Stimulated activated naive CD8-positive, alpha-beta T cell treated with anti-CD3 and anti-CD28 coated beads, Interleukin-15, Interleukin-2, amounts not matched to agents 100 ng/mL and 50 ng/mL, for 24 hours (primary cell): ENCODE measurements around the gene CUX1.

ENCODE experiments used
- H3K27ac Mint-ChIP-seq: one replicate; pipeline ENCODE4 v1.8.0; 2021; ENCODE audit warnings: mild to moderate bottlenecking, mixed read lengths
- H3K27me3 Mint-ChIP-seq: one replicate; pipeline ENCODE4 v1.8.0; 2021; ENCODE audit warnings: mixed read lengths
- H3K36me3 Mint-ChIP-seq: one replicate; pipeline ENCODE4 v1.8.0; 2021; ENCODE audit warnings: low read depth, mixed read lengths
- H3K4me1 Mint-ChIP-seq: one replicate; pipeline ENCODE4 v1.8.0; 2021; ENCODE audit warnings: low read depth, mixed read lengths
- H3K4me3 Mint-ChIP-seq: one replicate; pipeline ENCODE4 v1.8.0; 2021; ENCODE audit warnings: mild to moderate bottlenecking, mixed read lengths
- H3K9me3 Mint-ChIP-seq: one replicate; pipeline ENCODE4 v1.8.0; 2021; ENCODE audit warnings: mixed read lengths

Gene CUX1

DNA sequence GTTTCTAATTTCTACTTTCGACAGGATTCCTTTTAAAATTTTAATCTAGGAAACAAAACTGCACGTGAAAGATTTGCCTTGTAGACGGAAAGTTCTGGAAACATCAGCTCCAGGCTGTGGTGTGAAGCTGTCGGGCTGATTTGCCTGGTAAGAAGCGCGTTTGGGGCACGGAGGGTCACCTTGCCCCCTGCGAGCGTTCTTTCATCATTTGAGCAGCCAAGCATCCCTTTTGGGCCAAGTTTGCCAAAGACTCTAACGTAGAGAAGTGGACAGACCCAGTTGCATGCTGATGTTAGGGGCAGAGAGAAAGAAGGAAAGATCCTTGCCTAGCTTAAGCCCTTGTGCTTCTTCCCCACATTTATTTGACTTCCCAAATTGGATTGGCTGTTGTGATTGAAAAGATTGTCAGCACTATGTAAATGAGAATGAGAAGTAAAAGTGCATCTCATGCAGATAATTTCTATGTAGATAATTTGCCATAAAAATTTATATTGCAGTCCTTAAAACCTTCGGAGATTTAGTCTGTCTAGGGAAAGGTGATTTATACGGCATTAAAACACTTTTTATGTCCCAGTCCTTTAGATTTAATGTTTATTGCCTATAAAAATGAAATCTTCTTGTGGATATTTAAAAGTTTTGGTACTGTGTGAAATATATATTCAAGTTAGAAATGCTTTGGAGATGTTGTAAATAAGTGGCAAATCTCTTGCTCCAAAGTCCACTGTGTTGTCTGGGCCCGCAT is 76.1 kb downstream of the CUX1 start:
- Mint-ChIP-seq H3K9me3 (no peaks in the 10 kb centered on the region), H3K27ac (no peak overlapping the region), H3K4me1 (peaks cover 5% of the 10 kb centered on the region), H3K36me3 (no peaks in the 10 kb centered on the region), H3K4me3 (no peak overlapping the region), H3K27me3 (no peaks in the 10 kb centered on the region)

DNA sequence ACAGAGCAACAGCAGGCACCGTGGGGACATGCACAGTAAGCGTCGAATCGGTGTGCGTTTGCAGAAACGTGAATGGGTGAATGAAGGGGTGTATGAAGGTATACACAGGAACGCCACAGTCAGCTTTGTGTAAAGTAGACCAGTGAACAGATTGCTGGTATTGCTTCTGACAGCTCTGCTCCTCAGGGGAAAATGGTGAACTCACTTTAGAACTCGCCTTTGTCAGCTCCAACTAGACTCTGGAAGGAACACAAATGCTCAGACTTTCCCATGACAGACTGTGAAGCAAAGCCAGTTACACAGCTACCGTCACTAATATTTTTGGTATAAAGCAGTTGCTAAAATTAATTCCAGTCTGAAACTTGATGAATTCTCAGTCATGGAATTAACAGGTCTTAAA is 78.9 kb downstream of the CUX1 start:
- H3K9me3 Mint-ChIP-seq: no peaks in the 10 kb centered on the region
- H3K4me3 Mint-ChIP-seq: no peak overlapping the region
- no peaks in the 10 kb centered on the region for H3K36me3 Mint-ChIP-seq
- H3K27ac Mint-ChIP-seq: no peak overlapping the region
- peaks cover 8% of the 10 kb centered on the region for H3K4me1 Mint-ChIP-seq
- no peaks in the 10 kb centered on the region for H3K27me3 Mint-ChIP-seq

- H3K27ac Mint-ChIP-seq: no peak overlapping the region
- peaks cover 8% of the 10 kb centered on the region for H3K4me1 Mint-ChIP-seq
- no peaks in the 10 kb centered on the region for H3K9me3 Mint-ChIP-seq
- H3K4me3 Mint-ChIP-seq: no peak overlapping the region
- no peaks in the 10 kb centered on the region for H3K27me3 Mint-ChIP-seq
- no peaks in the 10 kb centered on the region for H3K36me3 Mint-ChIP-seq
Observed at GRCh38 chr7:101896941-101897340, 79.5 kb downstream of the CUX1 start.

- H3K27ac Mint-ChIP-seq: no peak overlapping the region
- H3K9me3 Mint-ChIP-seq: no peaks in the 10 kb centered on the region
- H3K27me3 Mint-ChIP-seq: no peaks in the 10 kb centered on the region
- peaks cover 8% of the 10 kb centered on the region for H3K4me1 Mint-ChIP-seq
- no peak overlapping the region for H3K4me3 Mint-ChIP-seq
- no peaks in the 10 kb centered on the region for H3K36me3 Mint-ChIP-seq
Observed at GRCh38 chr7:101898106-101898505, 80.7 kb downstream of the CUX1 start.

GRCh38 chr7:101899616-101900015 is 82.2 kb downstream of the CUX1 start:
- Mint-ChIP-seq H3K4me1 (peaks cover 8% of the 10 kb centered on the region), H3K27me3 (no peaks in the 10 kb centered on the region), H3K9me3 (no peaks in the 10 kb centered on the region), H3K4me3 (no peak overlapping the region), H3K27ac (no peak overlapping the region), H3K36me3 (no peaks in the 10 kb centered on the region)

- Mint-ChIP-seq H3K4me1 (peaks cover 10% of the 10 kb centered on the region), H3K27ac (no peak overlapping the region), H3K9me3 (no peaks in the 10 kb centered on the region), H3K36me3 (no peaks in the 10 kb centered on the region), H3K4me3 (no peak overlapping the region), H3K27me3 (no peaks in the 10 kb centered on the region)
Observed at GRCh38 chr7:101900103-101900502, 82.7 kb downstream of the CUX1 start.

GRCh38 chr7:101901661-101902491 is 84.5 kb downstream of the CUX1 start:
- Mint-ChIP-seq H3K27ac (no peak overlapping the region), H3K9me3 (no peaks in the 10 kb centered on the region), H3K4me3 (no peak overlapping the region), H3K4me1 (peaks cover 12% of the 10 kb centered on the region), H3K36me3 (no peaks in the 10 kb centered on the region), H3K27me3 (no peaks in the 10 kb centered on the region)

DNA sequence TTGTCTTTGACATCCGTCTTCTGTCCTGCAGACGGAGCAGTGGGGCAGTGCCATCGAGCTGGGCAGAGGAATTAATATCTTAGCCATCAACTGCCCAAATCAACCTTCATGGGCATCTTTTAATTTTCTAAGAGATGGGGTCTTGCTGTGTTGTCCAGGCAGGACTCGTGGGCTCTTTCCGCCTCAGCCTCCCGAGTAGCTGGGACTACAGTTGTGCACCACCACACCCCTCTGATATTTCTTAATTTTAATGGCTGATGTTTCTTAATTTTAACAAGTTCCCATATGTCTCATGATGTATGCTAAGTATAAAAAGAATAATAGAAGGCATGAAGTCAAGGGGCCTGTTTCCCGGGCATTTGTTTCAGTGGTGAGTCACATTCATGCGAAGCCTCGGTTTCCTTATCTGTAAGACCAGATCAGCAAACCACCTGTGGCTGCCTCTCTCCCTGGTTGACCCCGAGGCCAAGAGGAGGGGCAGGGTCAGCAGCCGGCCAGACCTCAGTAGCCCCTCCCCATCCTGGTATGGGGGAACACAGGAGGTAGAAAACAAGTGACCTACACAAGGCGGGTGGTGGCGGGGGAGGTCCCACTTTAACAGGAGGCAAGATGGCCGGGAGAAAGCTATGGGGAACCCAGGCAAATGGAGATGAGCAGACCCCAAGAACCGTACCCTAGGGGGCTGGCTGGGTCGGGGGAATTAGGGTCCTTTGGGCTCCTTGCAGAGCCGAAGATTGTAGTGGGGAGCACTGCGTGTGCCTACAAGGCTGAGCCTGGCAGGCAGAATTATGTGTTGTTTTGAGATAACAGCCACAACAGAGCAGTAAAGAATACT is 85.5 kb downstream of the CUX1 start:
- Mint-ChIP-seq H3K9me3 (no peaks in the 10 kb centered on the region), H3K4me1 (peaks cover 11% of the 10 kb centered on the region), H3K27ac (no peak overlapping the region), H3K27me3 (no peaks in the 10 kb centered on the region), H3K4me3 (no peak overlapping the region), H3K36me3 (no peaks in the 10 kb centered on the region)

DNA sequence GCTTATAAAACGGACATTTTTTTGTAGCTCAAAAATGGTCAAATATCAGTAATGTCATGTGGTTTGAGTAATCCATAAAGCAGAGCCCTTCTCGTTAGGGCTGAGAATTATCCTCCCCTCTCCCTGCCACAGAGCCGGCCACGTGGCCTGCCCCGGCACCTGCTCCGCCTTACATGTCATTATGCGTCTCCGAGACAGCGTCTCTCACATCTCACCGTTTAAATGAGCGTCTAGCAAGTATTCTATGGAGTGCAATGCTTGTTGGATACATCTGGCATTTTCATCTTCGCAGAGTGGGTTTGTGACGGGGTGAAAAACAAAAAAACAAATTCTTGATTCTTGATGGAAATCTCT is 86.1 kb downstream of the CUX1 start:
- H3K27me3 Mint-ChIP-seq: no peaks in the 10 kb centered on the region
- H3K9me3 Mint-ChIP-seq: no peaks in the 10 kb centered on the region
- H3K4me3 Mint-ChIP-seq: no peak overlapping the region
- H3K27ac Mint-ChIP-seq: no peak overlapping the region
- H3K36me3 Mint-ChIP-seq: no peaks in the 10 kb centered on the region
- H3K4me1 Mint-ChIP-seq: peaks cover 13% of the 10 kb centered on the region

- Mint-ChIP-seq H3K27me3 (no peaks in the 10 kb centered on the region), H3K4me3 (no peak overlapping the region), H3K9me3 (no peaks in the 10 kb centered on the region), H3K27ac (no peak overlapping the region), H3K36me3 (no peaks in the 10 kb centered on the region), H3K4me1 (peaks cover 13% of the 10 kb centered on the region)
Observed at GRCh38 chr7:101904019-101904418, 86.6 kb downstream of the CUX1 start.

DNA sequence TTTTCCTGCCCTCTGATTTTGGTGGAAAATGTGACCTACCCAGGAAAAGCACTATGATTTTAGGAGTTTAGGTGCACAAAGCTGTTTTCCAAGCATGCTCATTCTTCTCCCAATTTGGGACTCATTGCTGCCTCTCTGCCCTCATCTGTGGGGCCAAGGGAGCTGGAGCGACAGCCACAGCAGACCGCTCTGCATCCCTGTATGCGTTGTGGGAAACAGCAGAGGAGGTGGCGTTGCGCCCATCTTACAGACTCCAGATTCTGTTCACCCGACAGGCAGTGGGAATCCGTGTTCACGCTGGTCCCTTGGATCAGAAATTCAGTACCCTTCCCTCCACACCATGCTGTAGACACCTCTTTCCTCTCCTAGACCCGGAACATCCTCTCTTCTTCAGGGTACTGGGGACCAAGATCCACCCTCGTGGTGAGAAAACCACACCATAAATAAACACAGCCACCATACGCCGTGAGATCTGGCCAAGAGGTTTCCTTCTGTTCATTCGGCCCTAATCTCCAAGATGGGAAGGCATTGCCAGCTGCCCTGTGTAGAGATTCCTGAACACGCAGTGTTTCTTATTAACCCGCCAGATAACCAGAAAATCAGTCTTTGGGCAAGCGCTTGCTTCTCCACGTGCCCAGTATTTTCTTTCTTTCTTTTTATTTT is 87.9 kb downstream of the CUX1 start:
- Mint-ChIP-seq H3K36me3 (no peaks in the 10 kb centered on the region), H3K4me3 (no peak overlapping the region), H3K27ac (no peak overlapping the region), H3K9me3 (no peaks in the 10 kb centered on the region), H3K4me1 (peaks cover 10% of the 10 kb centered on the region), H3K27me3 (no peaks in the 10 kb centered on the region)

DNA sequence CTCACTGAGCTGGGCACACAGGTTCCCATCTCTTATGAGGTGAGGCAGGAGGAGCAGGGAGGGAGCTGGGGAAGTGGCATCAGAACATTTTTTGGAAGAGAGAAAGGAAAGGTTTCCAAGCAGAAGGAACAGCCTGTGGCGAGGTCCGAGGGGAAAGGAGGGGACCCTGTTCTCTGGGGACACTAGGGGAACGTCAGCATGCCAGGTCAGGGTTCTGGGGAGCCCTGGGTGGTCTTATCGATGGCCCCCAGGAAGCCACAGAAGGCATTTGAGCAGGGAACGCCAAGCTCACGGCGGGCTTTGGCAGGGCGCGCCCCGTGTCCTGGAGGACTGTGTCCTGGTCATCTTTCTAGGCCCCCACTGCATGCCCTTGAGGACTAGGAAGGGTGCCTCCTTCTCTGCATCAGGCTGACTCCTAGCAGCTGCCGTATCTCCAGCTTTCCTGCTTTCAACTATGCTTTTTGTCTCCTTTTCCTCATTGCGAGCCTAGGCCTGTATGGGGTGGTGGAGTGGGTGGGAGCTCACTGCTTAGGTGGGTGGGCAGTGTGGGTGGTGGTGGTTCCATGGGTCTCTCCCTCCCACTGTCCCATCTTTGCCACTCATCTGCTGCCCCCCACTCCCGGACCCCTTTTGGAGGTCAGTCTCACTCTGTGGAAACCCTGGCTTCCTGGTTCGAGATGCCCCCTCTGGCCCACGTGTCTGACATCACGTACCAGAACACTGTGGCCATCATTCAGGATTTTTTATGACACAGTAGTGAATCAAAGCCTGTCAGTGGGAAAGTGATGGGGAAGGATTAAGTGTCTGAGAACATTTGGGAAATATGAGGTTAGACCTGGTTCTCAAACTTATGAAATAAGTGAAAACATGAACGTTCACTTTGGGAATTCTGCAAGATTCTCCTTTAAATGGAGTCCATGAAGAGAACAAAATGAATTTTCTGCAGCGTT is 89.1 kb downstream of the CUX1 start:
- Mint-ChIP-seq H3K36me3 (no peaks in the 10 kb centered on the region), H3K4me3 (no peak overlapping the region), H3K27me3 (no peaks in the 10 kb centered on the region), H3K27ac (no peak overlapping the region), H3K4me1 (peaks cover 10% of the 10 kb centered on the region), H3K9me3 (no peaks in the 10 kb centered on the region)

GRCh38 chr7:101910991-101911799 is 93.8 kb downstream of the CUX1 start:
- H3K4me1 Mint-ChIP-seq: peaks cover 20% of the 10 kb centered on the region
- H3K9me3 Mint-ChIP-seq: no peaks in the 10 kb centered on the region
- peaks cover 3% of the 10 kb centered on the region for H3K36me3 Mint-ChIP-seq
- H3K27me3 Mint-ChIP-seq: no peaks in the 10 kb centered on the region
- H3K27ac Mint-ChIP-seq: no peak overlapping the region
- no peak overlapping the region for H3K4me3 Mint-ChIP-seq
